Panc1 (cell line): ENCODE measurements around the gene PIK3R5. TPM values are rescaled to one million over a fixed set of nuclear protein-coding genes. Genes with fewer than 3 reads are reported as not detected.

Experiments used
- ATAC-seq: fragments of 200-7000 bp; cut with Tn5 transposase; 2 replicates; pipeline ENCODE4 v1.9.1; 2020; ENCODE audit warnings: mild to moderate bottlenecking, moderate library complexity
- BruUV-seq: library from RNA; stranded (reverse); fragments of 400-500 nt; replicated peaks from 2 replicates; lab custom pipeline; 2021; lab: Mats Ljungman, UMichigan
- CTCF ChIA-PET: fragments of 300-600 bp; sonication (Branson Sonifier 250); formaldehyde crosslinking; loops from one replicate; lab custom pipeline; 2022; ENCODE audit warnings: antibody characterized with exemption; lab: Charles Lee
- POLR2A ChIA-PET: fragments of 300-600 bp; sonication (Branson Sonifier 250); formaldehyde crosslinking; loops from one replicate; lab custom pipeline; 2022; ENCODE audit warnings: antibody characterized with exemption; lab: Charles Lee
- DNase-seq: peaks from one replicate; pipeline ENCODE4 v3.0.0-alpha.2; 2010; ENCODE audit warnings: low read depth, low spot score
- H3K27ac ChIP-seq: 2 replicates; pipeline ENCODE4 v1.5.1; 2011; ENCODE audit warnings: mild to moderate bottlenecking, low read length, inconsistent platforms
- H3K27me3 ChIP-seq: fragments of 200-500 bp; sonication (Bioruptor generic); 2 replicates; pipeline ENCODE4 v1.6.0; 2014; ENCODE audit warnings: low read length, inconsistent platforms; ENCODE audit not compliant: control insufficient read depth, insufficient read depth
- H3K36me3 ChIP-seq: fragments of 200-500 bp; sonication (Bioruptor generic); 2 replicates; pipeline ENCODE4 v1.5.1; 2014; ENCODE audit warnings: inconsistent platforms, mild to moderate bottlenecking, low read length, moderate library complexity; ENCODE audit not compliant: control insufficient read depth, insufficient read depth
- H3K4me1 ChIP-seq: 2 replicates; pipeline ENCODE4 v1.5.1; 2011; ENCODE audit warnings: inconsistent platforms, mild to moderate bottlenecking, low read length, moderate library complexity; ENCODE audit not compliant: control insufficient read depth, insufficient read depth
- H3K4me3 ChIP-seq, 2 experiments: 2 replicates each; pipeline ENCODE4 v1.5.1; 2011 to 2012; ENCODE audit warnings: low read depth in 2 of 2, low read length in 2 of 2, mild to moderate bottlenecking in 2 of 2, inconsistent platforms in 1 of 2, moderate library complexity in 1 of 2
- H3K9me3 ChIP-seq: fragments of 200-500 bp; sonication (Bioruptor generic); 2 replicates; pipeline ENCODE4 v1.5.1; 2014; ENCODE audit warnings: low read depth, mild to moderate bottlenecking, inconsistent platforms, low read length, moderate library complexity; ENCODE audit not compliant: control insufficient read depth, insufficient read depth
- POLR2AphosphoS5 ChIP-seq: IDR thresholded peaks from 2 replicates; pipeline ENCODE4 v1.6.1; 2012; ENCODE audit warnings: mild to moderate bottlenecking, low read depth, low read length, moderate library complexity
- SIN3A ChIP-seq: IDR thresholded peaks from 2 replicates; pipeline ENCODE4 v1.6.1; 2012; ENCODE audit warnings: low read depth, mild to moderate bottlenecking, low read length, moderate library complexity, borderline replicate concordance; ENCODE audit not compliant: insufficient read depth
- TCF7L2 ChIP-seq: IDR thresholded peaks from 2 replicates; pipeline ENCODE4 v1.6.1; 2011; ENCODE audit warnings: mild to moderate bottlenecking, low read depth, low read length, inconsistent platforms
- in situ Hi-C: cut with HindIII; loops from 2 replicates; pipeline ENCODE4 v1.10.0; 2016; ENCODE audit warnings: low sequenced_read_pairs, low pct_unique_long_range_greater_than_20kb
- intact Hi-C: fragments of 100-400 bp; cut with micrococcal nuclease; formaldehyde crosslinking; loops from one replicate; pipeline ENCODE4 v1.10.0; 2022; ENCODE audit not compliant: unreplicated experiment
- total RNA-seq: library from RNA; stranded (reverse); gene quantifications from one replicate; pipeline ENCODE4 v1.2.1, GENCODE V29; 2021; ENCODE audit not compliant: unreplicated experiment
- TF ChIP-seq, protein P1 (sequence below), 2 experiments: IDR thresholded peaks; 2 replicates each; pipeline ENCODE4 v1.6.1; 2011 to 2012; ENCODE audit warnings: low read depth in 2 of 2, control low read depth in 1 of 2, low read length in 1 of 2, mild to moderate bottlenecking in 1 of 2, moderate library complexity in 1 of 2; ENCODE audit not compliant: insufficient read depth in 1 of 2
- TF ChIP-seq, protein P2 (sequence below): fragments of 450-650 bp; IDR thresholded peaks from 2 replicates; pipeline ENCODE4 v1.5.1; 2017; ENCODE audit warnings: mild to moderate bottlenecking

PIK3R5 gene
- total RNA-seq, 1 experiment from 2014 or later = 0.15 TPM

DNA sequence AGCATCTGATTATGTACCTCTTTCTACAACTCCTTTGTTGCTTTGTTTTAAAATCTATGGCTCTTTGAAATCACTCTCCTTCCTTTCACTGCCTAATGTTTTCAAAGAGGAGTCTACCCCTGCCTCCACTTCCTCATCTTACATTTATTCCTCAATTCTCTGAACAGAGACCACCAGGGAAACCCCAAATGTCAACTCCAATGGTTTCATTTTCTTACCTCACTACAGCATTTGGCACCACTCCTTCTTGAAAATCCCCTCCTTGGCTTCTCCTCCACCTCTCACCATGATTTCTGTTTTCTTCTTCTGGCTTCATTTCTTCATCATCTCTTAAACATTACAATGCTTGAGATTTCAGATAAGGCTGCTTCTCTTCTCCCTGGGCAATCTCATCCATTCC is 2.4 kb upstream of the PIK3R5 start:
- no peak for ATAC-seq
- no peaks in the 10 kb centered on the region; the same call in 1 of the 2 replicates for H3K27me3 ChIP-seq
- H3K36me3 ChIP-seq = no peaks in the 10 kb centered on the region
- intact Hi-C loops = no loop called here
- no peaks in the 10 kb centered on the region for H3K4me1 ChIP-seq
- no peak overlapping the region for H3K27ac ChIP-seq
- no peaks in the 10 kb centered on the region for H3K9me3 ChIP-seq
- H3K4me3 ChIP-seq = no peak overlapping the region
- in situ Hi-C loops = no loop called here
- ChIA-PET CTCF (no interaction called here), POLR2A (no interaction called here)
- no TSS peak for BruUV-seq
- no peak for DNase-seq
- TF ChIP-seq SIN3A = no peak
- TF ChIP-seq TCF7L2 = no peak
- no peak for TF ChIP-seq POLR2AphosphoS5
- TF ChIP-seq, protein P1, sequence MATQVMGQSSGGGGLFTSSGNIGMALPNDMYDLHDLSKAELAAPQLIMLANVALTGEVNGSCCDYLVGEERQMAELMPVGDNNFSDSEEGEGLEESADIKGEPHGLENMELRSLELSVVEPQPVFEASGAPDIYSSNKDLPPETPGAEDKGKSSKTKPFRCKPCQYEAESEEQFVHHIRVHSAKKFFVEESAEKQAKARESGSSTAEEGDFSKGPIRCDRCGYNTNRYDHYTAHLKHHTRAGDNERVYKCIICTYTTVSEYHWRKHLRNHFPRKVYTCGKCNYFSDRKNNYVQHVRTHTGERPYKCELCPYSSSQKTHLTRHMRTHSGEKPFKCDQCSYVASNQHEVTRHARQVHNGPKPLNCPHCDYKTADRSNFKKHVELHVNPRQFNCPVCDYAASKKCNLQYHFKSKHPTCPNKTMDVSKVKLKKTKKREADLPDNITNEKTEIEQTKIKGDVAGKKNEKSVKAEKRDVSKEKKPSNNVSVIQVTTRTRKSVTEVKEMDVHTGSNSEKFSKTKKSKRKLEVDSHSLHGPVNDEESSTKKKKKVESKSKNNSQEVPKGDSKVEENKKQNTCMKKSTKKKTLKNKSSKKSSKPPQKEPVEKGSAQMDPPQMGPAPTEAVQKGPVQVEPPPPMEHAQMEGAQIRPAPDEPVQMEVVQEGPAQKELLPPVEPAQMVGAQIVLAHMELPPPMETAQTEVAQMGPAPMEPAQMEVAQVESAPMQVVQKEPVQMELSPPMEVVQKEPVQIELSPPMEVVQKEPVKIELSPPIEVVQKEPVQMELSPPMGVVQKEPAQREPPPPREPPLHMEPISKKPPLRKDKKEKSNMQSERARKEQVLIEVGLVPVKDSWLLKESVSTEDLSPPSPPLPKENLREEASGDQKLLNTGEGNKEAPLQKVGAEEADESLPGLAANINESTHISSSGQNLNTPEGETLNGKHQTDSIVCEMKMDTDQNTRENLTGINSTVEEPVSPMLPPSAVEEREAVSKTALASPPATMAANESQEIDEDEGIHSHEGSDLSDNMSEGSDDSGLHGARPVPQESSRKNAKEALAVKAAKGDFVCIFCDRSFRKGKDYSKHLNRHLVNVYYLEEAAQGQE (IDR thresholded peaks at IDR 0.05; ENCODE audit: insufficient read depth in 1 of 2, low read depth in 2 of 2, low read length in 1 of 2) = no peak
- TF ChIP-seq, protein P2, sequence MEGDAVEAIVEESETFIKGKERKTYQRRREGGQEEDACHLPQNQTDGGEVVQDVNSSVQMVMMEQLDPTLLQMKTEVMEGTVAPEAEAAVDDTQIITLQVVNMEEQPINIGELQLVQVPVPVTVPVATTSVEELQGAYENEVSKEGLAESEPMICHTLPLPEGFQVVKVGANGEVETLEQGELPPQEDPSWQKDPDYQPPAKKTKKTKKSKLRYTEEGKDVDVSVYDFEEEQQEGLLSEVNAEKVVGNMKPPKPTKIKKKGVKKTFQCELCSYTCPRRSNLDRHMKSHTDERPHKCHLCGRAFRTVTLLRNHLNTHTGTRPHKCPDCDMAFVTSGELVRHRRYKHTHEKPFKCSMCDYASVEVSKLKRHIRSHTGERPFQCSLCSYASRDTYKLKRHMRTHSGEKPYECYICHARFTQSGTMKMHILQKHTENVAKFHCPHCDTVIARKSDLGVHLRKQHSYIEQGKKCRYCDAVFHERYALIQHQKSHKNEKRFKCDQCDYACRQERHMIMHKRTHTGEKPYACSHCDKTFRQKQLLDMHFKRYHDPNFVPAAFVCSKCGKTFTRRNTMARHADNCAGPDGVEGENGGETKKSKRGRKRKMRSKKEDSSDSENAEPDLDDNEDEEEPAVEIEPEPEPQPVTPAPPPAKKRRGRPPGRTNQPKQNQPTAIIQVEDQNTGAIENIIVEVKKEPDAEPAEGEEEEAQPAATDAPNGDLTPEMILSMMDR = no peak

DNA sequence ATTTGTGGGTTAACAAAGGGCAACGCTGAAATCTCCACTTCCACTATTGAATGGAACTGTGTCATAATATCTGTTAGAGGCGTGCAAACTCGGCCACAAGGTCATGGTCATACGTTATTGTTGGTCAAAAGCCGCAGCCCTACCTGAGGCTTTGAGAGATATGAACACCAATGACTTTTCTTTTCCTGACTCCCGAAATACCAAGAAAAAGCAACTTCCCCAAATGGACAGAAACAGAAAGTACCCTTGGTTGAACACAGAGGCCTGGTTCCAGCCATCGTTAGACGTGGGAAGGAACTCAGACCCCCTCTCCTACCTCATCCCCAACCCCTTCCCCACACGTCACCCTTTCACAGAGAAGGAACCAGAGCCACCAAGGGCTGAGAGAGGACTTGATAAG is 1.4 kb upstream of the PIK3R5 start:
- CTCF ChIA-PET = no interaction called here
- Histone ChIP-seq H3K4me3 (no peak overlapping the region), H3K27ac (no peak overlapping the region), H3K9me3 (no peaks in the 10 kb centered on the region), H3K27me3 (no peaks in the 10 kb centered on the region; the same call in 1 of the 2 replicates), H3K4me1 (no peaks in the 10 kb centered on the region), H3K36me3 (no peaks in the 10 kb centered on the region)
- in situ Hi-C loops (no loop called here), intact Hi-C loops (no loop called here)
- no peak for DNase-seq
- POLR2A ChIA-PET = no interaction called here
- no TSS peak for BruUV-seq
- no peak for ATAC-seq
- TF ChIP-seq, protein P1 (IDR thresholded peaks at IDR 0.05; ENCODE audit: insufficient read depth in 1 of 2, low read depth in 2 of 2, low read length in 1 of 2) = no peak
- TF ChIP-seq, protein P2 = no peak
- no peak for TF ChIP-seq POLR2AphosphoS5
